ENCODE results near the gene GABRA5.
A peak's percentile ranks its signal among the peaks of the same experiment; 100 is the strongest.

Gene GABRA5

GRCh38 chr15:26934848-26935247 is 68.0 kb downstream of the GABRA5 start:
- no peak for DNase-seq

GRCh38 chr15:26935322-26935721 is 68.5 kb downstream of the GABRA5 start:
- DNase-seq = no peak

- DNase-seq = no peak
Observed at GRCh38 chr15:26936502-26936901, 69.6 kb downstream of the GABRA5 start.

- DNase-seq = no peak
Observed at GRCh38 chr15:26937134-26937533, 70.3 kb downstream of the GABRA5 start.

- DNase-seq = no peak
Observed at GRCh38 chr15:26939398-26939797, 72.5 kb downstream of the GABRA5 start.

- DNase-seq = no peak
Observed at GRCh38 chr15:26941489-26941888, 74.6 kb downstream of the GABRA5 start.

- no peak for DNase-seq
Observed at GRCh38 chr15:26943866-26944265, 77.0 kb downstream of the GABRA5 start.

GRCh38 chr15:26945046-26945445 is 78.2 kb downstream of the GABRA5 start:
- DNase-seq = no peak

GRCh38 chr15:26950001-26950400 is 83.1 kb downstream of the GABRA5 start:
- DNase-seq = no peak

- no peak for DNase-seq
Observed at GRCh38 chr15:26954403-26954802, 87.5 kb downstream of the GABRA5 start.

- DNase-seq = no peak
Observed at GRCh38 chr15:26967719-26968269, 100.9 kb downstream of the GABRA5 start.

GRCh38 chr15:26968806-26969205 is 101.9 kb downstream of the GABRA5 start:
- no peak for DNase-seq

GRCh38 chr15:26970712-26971210 is 103.9 kb downstream of the GABRA5 start, which contains the start of gene GABRG3:
GABRG3 (plus strand) TSS chr15:26971181.
- DNase-seq = no peak

- DNase-seq = no peak
Observed at GRCh38 chr15:26971271-26972018, 104.6 kb downstream of the GABRA5 start.

GRCh38 chr15:26972636-26973035 is 105.8 kb downstream of the GABRA5 start:
- DNase-seq = no peak

- no peak for DNase-seq
Observed at GRCh38 chr15:26974120-26974780, 107.4 kb downstream of the GABRA5 start.

- no peak for DNase-seq
Observed at GRCh38 chr15:26981492-26981891, 114.6 kb downstream of the GABRA5 start.

- DNase-seq = peak; percentile 28
Observed at GRCh38 chr15:26983822-26984221, 117.0 kb downstream of the GABRA5 start.

GRCh38 chr15:26985050-26985449 is 118.2 kb downstream of the GABRA5 start:
- DNase-seq = no peak

GRCh38 chr15:26996250-26996649 is 129.4 kb downstream of the GABRA5 start:
- no peak for DNase-seq
